HG03469 (cell line): ENCODE measurements around the gene PPP3R1.
A peak's percentile ranks its signal among the peaks of the same experiment; 100 is the strongest.

Experiments
- ATAC-seq: cut with Tn5 transposase; IDR thresholded peaks from one replicate; pipeline ENCODE4 v1.9.1; 2021; ENCODE audit warnings: mild to moderate bottlenecking, moderate library complexity, moderate number of reproducible peaks; ENCODE audit not compliant: unreplicated experiment

The PPP3R1 gene

DNA sequence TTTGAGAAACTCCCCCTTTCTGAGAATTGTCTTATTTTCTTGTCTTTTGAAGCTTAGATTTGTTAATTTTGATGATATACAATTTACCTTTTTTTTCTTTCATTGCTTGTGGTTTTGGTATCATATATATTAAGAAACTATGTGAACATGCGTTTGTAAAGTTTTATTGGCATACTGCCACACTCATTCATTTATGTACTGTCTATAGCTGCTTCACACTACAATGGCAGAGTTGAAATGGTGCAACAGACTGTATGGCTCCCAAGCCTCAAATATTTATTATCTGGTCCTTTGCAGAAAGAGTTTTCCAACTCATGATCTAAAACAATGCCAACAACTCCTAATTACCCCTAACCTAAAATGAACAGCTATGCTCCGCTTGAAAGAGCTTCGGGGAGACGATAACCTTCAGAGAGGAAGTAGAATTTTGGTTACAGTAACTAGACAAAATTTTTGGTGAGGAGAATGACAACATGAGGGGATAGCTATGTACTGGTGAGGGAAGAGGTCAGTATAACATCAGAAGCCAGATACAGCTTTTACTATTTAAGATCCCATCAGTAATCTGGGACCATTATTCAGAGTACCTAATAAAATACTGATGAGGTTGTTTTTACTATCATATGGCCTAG, 16.1 kb downstream of the PPP3R1 start:
- ATAC-seq, result no peak

DNA sequence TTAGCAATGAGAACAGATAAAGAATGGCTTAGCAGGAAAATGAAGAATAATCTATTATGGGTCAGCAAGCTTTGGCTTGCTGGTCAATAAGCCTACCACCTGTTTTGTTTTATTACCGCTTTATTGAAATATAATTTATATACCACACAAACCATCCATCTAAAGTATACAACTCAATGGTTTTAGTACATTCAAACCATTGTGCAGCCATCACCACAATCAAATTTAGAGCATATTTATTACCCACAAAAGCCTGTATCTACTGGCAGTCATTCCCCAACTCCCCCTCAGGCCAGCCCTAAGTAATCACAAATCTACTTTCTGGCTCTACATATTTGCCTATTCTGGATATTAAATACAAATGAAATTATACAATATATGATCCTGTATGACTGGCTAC, 17.2 kb downstream of the PPP3R1 start:
- no peak for ATAC-seq

DNA sequence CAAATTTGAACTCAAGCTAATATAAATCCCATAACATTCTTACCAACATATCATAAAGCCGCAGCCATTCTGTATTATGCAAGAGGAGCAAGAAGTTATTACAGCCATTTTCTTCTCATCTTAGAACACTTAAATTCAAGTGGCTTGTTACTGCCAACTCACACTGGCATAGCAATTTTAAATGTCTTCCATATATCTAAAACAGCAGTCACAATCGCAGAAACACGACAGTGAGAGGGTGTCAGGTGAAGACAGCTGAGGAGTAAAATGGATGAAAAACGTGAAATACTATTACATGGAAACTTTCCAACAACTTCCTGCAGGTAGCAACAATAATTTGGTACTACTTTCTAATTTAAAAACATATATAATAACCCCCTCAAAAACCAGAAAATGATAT, 17.9 kb downstream of the PPP3R1 start:
- no peak for ATAC-seq

DNA sequence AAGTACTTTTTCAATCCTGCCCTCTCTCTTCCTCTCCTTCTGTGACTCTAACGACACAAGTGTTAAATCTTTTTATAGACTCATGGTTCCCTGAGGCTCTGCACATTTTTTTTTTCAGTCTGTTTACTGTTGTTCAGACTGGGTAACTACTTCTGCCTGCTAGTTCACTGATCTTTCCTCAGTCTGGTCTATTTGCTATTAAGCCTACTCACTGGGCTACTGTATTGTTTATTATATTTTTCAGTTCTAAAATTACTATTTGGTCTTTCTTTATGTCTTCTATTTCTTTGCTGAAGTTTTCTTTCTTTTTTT, 21.3 kb downstream of the PPP3R1 start:
- no peak for ATAC-seq

DNA sequence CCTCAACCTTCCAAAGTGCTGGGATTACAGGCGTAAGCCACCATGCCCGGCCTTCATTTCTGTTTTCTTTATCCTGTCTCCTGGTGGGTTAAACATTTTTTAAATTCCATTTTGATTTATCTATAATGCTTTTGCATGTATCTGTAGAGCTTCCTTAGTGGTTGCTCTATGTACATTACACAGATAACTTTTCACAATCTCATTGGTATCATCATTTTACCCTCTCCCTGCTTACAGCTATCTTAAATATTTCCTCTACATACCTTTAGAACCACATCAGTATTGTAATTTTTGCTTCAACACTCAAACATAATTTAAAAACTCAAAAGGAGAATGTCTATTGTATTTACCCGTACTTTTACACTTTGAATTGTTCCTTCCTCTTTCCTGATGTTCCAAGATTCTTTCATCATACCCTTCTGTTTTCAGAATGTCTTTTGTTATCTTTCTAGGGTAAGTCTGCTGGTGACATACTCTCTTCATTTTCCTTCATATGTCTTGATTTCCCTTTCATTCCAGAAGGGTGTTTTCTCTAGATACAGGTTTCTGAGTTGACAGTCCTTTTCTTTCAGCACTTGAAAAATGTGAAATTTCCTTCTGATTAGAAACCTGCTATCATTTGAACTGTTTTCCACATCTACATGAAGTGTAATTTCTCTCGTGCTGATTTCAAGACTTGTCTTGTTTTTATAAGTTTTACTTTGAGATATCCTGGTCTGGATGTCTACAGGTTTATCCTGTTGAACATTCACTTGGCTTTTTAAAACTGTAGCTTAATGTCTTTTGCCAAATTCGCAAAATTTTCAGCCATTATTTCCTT, 21.9 kb downstream of the PPP3R1 start:
- ATAC-seq, result no peak

DNA sequence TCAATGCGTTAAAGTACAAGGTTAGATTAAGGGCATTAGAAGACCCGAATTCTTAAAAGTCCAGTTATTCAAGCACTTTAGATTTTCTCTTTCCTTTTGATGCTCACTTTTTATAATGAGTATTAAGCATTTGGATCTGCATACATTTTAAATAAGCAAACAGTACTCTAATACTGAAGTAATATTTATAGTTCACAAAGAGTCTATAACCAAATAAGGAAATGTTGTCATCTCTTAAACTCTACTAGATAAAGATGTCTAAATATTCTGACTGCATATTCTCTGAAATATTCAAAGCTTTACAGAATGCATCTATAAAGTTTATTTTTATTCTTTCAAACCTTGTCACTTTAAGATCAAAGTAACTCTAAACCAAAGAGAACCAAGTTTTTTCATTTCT, 25.5 kb downstream of the PPP3R1 start:
- no peak for ATAC-seq

DNA sequence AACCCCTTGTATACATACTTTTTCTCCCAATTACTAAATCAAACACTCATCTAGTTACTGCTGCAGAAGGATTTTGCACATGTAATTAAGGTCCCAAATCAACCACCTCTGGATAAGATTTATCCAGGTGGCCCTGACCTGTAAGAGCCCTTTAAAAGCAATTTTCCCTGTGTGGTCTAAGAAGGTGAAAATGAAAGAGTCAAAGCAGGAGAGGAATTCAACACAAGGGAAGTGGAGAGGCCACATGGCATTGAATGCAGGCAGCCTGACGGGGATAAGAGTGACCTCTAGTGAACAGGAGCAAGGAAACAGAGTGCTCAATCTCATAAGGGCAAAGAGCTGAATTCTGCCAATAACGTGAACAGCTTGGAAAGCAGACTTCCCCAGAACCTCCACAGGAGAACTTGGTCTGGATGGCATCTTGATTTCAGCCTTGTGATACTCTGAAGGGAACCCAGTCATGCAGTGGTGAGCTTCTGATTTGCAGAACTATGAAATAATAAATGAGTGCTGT, 27.2 kb downstream of the PPP3R1 start:
- peak; percentile 41 for ATAC-seq

DNA sequence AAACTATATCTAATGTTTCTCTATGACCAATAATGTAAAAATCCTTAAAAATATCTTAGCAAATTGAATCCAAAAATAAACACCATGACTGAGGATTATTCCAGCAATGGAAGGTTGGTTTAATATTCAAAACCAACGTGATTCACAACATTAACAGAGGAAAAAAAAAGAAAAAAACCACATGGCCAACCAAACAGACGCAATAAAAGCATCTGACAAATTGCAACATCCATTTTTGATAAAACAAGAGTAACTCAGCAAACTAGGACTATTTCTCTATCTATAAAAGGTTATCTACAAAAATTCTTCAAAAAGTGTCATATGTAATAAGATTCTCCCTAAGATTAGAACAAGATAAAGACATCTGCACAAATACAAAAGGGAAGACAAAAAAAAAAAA, 28.9 kb downstream of the PPP3R1 start:
- ATAC-seq, result no peak

DNA sequence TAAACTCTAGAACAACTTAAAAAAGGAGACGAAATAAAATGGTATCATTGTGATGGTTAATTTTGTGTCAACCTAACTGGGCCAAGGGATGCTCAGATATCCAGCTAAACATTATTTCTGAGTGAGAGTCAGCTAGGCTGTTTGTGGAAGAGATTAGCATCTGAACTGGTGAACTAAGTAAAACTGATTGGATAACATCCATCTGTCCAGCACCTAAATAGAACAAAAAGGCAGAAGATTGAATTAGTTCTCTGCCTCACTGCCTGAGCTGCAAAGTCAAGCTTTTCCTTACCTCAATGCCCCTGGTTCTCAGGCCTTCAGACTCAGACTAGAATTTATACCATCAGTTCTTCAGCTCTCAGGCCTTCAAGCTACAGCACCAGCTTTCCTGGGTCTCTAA, 30.0 kb downstream of the PPP3R1 start:
- no peak for ATAC-seq

DNA sequence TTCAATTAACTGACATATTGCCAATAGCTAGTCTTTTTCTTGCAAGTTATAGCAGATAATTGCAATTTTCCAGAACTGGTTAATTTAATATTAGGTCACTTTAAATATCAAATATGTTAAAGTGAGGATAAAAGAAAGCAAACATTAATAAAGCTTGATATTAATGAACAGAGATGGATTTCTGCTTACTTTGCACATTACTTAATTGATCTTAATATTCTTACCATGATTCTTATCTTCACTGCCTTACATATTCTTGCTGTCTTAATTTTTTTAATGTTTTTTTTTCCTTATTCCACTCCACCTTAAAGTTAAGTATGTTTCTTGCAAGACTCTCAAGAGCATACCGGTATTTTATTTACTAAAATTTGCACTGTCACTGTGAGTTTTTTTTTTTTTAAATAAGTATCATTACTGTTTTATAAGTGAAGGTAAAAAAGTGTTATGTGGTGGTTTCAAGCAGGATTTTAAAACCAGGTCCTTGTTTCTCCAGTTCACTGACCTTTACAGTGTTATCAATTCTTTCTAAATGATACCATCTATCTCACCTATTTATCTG, 33.9 kb downstream of the PPP3R1 start:
- no peak for ATAC-seq

DNA sequence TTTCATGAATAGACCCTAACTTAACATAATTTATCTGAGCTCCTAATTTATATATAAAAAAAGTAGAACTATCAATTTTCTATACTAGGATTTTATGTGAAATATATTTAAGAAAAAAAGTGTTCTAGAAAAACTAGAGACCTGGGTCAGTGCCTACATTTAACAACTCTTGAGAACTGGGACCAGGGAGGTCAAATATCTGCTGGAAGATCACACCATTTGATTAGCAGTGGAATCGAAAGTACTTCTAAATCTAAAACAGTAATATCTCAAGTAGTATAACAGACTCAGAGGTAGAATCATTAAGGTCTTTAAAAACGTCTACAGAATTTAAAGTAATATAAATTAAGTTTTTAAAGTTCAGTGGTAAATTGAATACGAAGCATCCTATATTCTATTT, 34.6 kb downstream of the PPP3R1 start:
- ATAC-seq, result no peak

DNA sequence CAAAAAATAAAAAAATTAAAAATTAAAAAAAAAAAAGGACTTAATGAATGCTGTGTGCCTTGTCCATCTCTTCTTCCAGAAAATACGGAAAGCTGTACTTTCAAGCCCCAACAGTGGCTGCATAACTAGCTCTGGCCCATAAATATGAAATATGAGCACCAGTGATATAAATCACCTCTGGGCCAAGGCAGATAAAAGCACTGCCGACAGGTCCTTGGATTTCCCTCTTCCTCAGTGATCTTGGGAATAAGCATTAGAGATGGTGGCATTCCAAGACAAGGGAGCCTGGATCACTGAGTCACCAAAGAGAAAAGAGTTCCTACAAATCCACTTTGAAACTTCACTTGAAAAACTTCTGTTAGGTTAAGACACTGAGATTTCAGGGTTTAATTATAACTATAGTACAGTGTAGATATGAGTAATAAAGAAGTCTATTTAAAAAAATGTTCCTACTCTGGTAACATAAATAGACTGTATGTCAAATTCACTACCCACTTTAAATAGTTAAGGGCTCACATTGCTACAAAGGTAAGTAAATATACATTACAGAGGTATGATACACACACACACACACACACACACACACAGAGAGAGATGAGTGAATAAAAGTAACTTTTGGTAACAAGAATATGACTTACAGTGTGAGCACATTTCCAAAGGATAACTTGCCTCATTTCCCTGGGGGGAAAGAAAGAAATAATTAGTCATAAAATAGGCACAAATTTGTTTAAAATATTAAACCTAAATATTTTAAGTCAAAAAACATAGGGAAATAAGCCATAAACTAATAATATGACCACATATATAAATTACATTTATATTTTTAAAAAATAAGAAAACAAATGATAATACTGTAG, 35.6 kb downstream of the PPP3R1 start:
- ATAC-seq, result no peak

DNA sequence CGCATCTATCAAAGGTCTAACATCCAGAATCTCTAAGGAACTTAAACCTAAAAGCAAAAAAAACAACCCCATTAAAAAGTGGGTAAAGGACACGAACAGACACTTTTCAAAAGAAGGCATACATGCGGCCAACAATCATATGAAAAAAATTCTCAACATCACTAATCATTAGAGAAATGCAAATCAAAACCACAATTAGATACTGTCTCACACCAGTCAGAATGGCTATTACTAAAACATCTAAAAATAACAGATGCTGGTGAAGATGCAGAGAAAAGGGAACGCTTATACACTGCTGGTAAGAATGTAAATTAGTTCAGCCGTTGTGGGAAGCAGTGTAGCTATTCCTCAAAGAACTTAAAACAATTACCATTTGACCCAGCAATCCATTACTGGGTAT, 38.0 kb downstream of the PPP3R1 start:
- ATAC-seq, result peak; percentile 80

DNA sequence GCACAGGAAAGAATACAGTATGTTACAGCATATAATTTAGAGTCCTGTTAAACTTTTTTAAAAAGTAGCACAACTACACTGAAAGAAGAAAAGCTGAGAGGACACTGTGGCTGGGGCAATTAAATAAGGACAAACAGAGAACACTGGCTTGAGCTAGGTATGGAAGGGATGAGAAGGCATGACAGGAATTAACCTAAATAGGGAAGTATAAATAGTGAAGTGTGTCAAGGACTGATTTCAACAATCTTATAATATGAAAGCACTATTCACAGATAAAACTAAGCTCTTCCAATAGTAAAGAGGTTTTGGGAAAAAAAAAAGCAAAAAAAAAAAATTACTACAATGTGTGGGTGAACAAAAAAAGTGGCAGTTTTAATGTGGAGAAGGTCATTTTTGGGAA, 45.5 kb downstream of the PPP3R1 start:
- ATAC-seq, result no peak

DNA sequence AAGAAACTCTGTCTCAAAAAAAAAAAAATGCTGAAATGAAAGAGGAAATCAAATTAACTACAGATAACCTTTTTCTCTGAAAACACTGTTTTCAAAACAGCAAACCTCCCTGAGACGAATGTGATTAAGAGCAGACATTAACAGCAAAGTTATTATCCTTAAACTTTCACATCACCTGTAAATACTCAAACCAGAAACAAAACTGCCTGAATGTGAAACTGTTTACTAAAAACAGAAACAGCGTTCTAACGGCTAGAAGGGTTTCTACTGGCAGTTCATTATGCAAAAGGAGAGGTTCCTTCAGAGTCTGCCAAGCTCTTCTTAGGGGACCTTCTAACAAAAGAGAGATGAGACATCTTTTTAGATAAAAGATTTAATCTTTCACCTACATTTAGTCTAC, 48.7 kb downstream of the PPP3R1 start:
- peak; percentile 89 for ATAC-seq

DNA sequence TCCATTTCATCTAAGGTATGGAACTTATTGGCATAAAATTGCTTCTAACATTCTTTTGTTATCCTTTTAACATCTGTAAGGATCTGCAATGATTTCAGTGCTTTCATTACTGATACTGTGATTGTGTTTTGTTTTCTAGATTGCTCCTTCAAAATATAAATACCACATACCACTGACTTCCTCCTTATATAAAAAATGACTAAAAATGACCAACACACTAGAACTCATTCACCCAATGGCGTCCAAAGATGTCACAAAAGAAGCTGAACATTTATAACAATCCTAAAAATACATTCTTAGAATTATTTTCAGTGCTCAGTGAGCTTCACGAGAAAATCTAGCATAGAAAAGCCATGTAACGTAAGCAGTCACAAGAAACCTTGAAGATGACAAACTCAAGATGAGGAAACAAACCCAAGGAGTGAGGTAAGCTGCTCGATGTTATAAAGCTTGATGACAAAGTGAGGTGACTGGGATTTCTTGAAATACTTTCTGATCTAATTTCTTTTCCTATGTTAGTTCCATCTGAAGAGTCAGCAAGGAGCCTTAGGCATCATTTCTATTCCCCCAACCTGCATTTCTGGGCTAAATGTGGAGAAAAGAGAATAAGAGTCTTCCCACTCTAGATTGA, 52.1 kb downstream of the PPP3R1 start:
- no peak for ATAC-seq

DNA sequence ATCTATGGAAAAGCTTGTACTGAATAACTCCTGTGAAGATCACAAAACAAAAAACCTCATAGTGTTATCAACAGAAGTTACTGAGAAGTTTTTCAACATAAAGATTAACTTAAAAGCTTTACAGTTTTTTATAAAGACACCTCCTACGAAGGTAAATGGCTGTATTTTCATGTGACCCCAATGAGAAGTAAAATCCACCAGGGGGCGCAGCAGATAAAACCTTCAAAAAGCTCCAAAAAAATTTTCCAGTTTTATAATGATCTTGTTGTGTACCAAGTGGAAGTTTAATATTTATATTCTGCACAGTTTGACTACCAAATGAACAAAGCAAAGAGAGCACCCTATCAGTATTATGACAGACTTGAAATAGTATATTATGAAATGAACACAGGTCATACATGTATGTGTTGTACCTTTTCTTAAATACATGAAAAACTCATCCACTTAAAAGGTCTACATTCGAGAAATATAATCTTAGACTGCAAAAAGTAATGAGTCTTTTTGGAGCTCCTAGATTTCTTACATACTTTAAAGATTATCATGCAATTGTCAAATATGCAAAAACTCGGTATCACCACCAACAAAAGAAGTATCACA, 56.1 kb downstream of the PPP3R1 start:
- ATAC-seq, result no peak

DNA sequence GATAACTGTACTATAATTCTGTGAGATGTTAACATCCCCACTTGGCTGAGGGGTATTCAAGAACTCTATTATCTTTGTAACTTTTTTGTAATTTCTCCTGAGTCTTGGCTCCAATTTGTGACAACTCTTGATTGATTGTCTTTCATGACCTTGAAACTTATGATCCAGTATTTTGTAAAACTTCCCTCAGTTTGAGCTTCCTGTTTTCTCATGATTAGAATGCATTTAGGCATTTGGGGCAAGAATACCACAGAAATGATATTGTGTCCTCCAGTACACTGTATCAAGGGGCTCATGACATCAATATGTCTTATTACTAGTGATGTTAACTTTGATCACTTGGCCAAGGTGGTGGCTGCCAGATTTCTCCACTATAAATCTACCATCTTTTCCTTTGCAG, 57.2 kb downstream of the PPP3R1 start:
- ATAC-seq, result no peak

DNA sequence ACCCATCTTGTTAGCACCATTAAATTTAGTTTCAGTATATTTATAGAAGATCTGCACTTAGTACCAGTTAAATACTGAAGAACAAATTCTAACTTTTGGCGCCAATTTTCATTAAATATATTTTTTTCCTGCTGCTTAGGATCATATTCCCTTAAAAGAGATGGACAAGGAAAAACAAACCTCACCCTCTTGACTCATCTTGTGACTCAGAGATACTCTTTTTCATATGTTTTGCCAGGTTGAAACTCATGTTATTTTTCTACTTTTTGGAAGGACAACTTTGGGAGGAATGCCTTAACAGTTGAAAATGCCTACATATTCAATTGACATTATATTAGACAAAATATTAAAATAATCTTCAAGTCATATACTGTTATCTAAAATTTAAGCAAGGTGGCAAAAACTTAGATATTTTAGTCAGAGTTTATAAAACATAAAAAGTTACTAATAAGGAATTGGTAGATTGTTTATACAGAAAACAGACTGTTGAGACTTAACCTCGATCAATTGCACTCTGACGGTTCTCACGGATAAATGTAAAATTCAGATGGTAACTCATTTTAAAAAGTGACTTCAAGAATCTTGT, 58.5 kb downstream of the PPP3R1 start:
- no peak for ATAC-seq

DNA sequence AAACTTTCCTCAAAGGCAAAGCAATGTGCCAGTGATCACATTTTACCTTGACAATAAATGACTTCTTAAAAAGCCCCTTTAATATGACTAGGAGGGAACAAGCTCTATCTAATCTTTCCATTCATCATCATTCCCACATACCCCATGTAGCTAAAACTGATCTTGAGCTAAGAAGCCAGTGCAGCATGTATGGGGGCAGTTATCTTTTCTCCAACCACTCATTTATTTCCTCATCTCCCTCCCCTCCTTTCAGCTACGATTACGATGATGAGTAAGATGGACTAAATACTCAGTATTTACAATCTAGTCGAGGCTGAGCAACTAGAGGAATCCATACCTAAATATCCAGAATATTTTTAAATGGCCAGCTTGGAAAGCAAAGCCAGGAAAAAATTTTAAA, 59.2 kb downstream of the PPP3R1 start:
- ATAC-seq, result no peak
